ENCODE data around the gene GRB14.

The GRB14 gene

DNA sequence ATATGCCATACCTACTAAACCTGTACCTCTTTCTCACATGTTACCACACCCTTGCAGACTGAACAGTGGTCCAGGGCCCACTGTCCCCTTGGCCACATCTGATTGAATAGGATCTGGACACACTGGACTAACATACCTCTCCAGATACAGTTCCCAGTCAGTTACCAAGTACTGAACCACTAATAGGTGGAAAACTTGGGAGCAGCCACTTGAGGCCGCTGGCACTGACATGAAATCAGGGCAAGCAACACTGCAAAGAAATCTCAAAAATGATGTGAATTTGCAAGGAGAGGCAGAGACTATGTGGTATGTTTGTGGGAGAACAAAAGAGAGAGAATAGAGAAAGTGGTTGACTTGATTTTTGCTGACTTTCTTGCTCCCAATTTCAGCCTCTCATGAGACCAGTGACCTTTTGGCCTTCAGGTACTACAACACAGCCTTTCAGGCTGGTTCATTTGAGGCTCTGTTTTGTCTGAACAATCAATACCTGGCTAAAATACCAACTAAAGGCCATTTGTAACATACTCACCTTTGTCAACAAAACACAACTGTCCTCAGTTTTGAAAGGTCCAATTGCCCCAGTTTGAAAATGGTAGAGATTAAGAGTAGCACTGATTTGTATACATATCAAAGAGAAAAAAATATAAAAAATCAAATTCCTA, 7.8 kb downstream of the GRB14 start:
- no peak for DNase-seq (ENCODE audit: low read depth)

DNA sequence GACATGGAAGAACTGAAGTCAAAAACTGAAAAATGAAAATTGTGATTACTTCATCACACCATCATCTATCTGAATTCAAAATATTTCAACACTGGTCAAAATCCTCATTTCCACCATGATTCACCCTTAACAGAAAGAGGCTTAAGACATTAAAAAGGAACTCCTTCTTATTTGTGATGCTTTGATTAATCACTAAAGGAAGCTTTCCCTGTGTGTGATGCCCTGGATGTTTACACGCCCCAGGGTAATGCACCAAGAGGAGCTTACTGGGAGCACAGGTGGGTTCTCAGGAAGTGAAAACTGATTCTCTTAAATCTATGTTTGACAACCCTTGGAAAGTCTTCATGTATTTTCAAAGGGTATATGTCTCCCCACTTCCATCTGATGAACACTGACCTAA, 11.5 kb downstream of the GRB14 start:
- DNase-seq (ENCODE audit: low read depth), result no peak

DNA sequence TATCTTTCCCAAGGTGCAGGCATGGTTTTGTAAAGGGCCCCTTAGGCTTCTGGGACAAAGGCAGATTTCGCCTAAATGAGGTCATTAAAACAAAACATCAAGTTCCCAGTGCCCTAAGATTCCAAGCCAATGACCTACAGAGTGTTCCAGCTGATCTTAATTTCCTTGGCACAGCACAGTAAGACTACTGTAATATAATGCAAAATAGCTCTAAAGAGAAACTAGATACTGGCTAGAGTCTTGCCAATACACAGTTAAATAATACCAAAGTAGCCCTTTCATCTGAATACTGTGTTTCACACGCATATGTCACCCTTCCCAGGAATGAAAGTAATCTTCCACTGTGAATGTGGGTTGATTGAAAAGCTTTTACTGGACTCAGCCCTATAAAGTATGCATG, 14.7 kb downstream of the GRB14 start:
- DNase-seq (ENCODE audit: low read depth), result no peak

DNA sequence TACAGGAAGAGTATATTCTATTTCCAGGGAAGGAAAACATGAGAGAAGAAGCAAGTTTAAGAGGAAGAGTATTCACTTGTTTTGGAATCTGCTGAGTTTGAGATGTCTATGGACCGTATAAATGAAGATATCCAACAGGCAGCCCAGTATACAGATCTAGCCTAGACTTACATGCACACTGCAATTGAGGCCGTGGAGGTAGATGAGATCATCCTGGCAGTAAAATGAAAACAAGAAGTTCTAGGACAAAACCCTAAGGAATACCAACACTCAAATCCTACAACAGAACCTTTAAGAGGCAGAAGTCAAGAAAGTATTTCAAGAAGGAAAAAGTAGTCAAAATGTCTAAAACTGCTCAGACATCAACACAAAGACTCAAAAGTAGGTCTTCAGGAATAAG, 16.0 kb downstream of the GRB14 start:
- no peak for DNase-seq (ENCODE audit: low read depth)

DNA sequence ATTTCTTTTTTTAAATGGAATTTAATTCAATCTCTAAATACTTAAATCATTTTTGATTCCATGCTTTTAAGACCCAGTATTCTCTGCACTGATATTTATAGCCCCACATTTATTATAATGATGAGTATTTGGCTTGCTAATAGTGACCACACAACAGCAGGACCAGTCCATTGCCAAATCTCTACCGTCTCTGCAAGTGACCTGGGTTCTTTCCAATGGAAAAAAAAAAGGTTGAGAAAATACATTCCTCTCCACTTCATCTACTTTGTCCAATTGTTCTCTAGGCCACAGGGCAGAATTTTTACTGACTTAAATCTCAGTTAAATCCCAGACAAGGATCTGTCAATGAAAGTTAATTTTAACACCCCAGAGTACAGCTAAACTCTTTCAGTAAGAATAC, 20.5 kb downstream of the GRB14 start:
- no peak for DNase-seq (ENCODE audit: low read depth)

DNA sequence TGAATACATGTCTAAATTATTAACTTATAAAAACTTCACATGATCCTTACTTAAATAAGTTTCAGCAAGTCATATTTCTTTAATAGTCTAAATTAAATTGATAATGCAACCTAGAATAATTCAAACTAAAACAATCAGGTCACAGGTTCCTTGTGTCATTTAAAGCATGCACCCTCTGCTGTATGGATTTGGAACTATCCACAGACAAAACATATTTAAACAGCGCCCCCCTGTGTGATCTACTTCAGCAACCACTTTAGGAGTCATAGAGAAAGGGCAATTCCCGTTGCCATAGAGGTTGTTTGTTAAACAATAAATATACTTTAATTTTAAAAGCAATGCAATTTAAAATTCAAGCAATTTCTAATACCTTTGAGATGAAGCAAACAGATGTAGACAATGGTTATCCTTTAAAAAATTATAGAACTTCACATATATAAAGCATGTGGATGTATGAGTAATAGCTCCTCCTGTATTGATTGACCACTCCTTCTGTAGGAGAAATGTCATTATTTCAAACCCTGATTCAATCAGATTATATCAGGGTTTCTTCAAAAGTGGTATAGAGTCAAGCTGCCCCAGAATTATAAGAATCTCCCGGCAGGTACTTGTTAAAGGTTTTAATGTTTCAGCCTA, 21.2 kb downstream of the GRB14 start:
- DNase-seq (ENCODE audit: low read depth), result no peak

DNA sequence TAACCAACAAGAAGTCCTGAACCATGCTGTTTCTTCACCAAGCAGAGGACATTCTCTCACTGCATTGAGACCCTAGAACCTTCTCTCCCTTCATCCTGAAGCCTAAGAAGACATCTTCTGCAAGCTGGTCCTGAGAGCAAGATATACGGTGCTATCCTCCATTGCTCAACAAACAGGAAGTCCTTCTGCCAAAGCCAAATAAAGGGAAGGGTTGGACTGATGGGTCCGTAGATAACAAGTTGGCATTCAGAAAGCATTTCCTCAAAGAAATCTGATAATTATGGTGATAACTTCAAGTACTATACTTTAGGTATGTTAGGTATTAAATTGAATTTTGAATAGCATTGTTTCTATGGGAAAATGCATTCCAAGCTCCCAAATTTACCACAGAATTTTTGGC, 23.3 kb downstream of the GRB14 start:
- DNase-seq (ENCODE audit: low read depth), result no peak

DNA sequence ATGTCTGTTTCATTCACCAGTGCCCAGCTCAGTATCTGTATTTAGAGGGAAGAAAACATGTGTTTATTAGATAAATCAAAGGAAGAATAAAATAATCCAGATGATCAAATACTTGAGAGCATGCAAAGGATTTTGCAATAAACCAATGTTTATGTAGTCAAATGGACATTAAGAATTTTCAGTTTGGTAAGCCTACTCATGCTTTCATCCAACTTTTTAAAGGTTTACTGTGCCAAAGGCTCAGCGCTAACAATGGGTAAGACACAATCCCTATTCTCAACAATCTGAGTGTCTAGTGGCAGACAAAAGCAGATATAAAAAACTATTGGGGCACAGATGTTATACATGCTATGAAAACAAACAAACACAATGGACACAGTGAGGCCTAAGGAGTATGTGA, 26.3 kb downstream of the GRB14 start:
- no peak for DNase-seq (ENCODE audit: low read depth)

DNA sequence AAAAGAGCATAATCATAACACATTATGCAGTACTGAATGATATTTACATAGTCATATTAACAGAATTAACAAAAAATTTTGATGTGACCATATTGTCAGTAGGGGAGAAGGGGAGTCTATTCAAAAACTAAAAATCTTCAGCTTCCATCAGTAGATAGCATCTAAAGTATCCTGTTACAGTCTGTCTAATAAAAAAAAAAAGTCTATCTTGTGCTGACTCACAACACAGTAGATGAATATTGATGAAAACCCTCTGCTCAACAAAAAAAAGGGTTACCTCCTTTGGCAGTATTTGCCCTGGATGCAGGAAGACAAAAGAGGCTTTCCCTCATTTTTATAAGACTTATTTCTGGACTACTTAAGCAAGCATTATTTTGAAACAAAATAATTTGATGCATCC, 27.3 kb downstream of the GRB14 start:
- DNase-seq (ENCODE audit: low read depth), result no peak

DNA sequence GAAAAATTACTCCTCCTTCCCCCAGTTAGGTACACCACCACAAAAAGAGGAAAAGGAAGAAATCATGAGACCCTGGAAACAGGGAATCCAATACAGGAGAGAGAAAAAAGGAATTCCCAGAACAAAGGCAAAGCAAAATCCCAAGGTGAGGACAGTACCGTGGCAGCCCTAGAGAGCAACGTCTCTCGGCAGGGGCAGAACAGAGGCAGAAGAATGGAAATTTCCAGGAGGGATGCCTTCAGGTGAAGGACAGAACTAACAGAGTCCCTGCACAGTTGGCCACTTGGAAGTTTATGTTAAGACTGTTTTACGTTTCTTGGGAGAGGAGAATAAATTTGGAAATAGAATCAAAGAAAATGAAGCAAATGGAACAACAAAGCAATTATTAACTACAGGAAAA, 27.7 kb downstream of the GRB14 start:
- DNase-seq (ENCODE audit: low read depth), result no peak

DNA sequence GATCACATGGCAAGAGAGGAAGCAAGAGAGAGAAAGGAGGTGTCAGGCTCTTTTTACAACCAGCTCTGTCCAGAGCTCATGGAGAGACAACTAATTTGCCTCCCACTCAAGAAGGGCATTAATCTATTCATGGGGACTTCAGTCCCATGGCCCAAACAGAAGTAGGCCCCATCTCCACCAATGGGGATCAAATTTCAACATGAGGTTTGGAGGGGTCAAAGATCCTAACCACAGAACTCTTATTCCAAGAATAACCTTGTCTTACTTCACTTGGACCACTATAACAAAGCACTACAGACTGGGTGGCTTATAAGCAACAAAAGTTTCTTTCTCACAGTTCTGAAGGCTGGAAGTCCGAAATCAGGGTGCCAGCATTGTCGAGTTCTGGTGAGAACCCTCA, 31.8 kb downstream of the GRB14 start:
- no peak for DNase-seq (ENCODE audit: low read depth)

DNA sequence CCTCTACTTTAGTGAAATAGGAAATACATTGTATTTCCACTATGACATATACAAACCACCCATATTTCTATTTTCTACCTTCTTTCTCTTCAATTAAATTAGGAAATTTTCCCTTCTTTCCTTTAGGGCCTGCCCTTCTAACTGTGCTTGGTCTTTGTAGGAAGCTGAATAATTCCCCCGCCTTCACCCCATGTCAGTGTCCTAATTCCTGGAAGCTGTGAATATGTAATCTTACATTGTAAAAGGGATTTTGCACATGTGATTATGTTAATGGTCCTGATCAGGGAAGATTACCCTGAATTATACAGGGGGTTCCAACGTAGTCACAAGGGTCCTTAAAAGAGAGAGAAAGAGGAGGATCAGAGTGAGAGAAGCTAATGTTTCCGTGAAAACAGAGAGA, 40.2 kb downstream of the GRB14 start:
- DNase-seq (ENCODE audit: low read depth), result no peak

DNA sequence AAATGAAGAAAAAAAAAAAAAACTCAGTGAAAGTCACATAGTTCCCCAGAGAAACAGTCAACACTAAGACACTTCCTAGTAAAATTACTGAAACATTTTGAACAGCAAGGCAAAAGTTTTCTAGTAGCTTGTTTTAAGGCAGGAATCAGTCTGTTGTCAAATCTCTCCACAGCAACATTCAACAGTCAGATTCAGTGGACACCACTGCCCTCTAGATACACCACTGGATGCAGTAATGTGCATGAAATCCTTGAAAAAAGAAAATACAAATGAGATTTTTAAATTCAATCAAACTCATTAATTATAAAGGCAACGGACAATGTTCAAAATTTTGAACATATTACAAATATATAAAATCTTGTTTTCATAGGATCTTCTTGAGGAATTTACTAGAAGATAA, 46.4 kb downstream of the GRB14 start:
- no peak for DNase-seq (ENCODE audit: low read depth)

DNA sequence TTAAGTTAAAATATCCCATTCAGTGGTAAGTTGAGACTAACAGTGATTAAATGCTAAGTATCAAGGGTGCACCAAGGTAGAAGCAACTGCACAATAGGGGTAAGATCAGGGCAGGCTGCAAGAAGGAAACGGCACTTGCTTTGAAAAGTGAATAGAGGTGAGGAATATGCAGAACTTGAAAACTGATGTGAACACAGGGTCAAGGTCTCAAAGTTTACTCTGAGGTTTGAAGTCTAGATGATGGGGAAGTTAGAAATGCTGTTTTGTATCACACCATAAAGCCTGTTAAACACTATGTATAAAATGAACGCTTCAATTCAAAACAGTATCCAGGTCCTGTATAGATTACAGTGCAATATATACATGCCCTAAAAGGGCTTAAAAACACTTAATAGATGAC, 50.8 kb downstream of the GRB14 start:
- DNase-seq (ENCODE audit: low read depth), result no peak

DNA sequence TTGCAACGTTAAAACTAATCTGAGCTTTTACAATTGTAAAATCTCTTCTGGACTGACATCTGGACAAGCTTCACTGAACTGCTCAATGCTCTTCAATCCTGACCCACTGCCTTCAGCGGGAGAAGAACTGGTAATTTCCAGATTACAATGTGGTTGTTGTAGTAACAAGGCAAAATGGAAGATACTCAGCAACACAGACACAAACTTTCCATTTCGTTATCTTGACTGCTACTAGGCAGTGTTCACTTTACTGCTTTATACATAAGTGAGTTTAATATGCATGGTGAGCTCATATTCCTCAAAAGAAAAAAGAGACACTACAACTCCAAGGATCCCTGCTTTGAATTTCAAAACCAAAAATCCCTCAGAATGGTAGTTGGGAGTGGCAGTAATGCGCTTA, 51.9 kb downstream of the GRB14 start:
- DNase-seq (ENCODE audit: low read depth), result no peak

DNA sequence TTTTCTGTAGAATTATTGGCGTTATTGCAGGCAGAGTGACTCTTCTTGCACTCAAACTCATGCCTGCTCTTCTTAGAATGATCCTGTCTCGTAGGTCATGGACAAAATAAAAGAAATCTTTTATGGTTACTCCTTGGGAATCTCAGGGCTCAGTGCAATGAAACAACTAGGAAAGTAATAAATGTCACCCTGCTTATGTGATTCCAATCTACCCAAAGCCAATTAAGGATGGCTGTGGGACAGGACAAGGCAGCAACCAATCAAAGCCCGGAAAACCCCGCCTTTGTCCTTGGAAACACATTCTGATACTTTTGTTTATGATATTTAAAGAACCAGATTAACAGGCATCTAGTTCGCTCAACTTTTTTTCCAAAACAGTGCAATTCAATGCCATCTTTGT, 53.0 kb downstream of the GRB14 start:
- DNase-seq (ENCODE audit: low read depth), result no peak

DNA sequence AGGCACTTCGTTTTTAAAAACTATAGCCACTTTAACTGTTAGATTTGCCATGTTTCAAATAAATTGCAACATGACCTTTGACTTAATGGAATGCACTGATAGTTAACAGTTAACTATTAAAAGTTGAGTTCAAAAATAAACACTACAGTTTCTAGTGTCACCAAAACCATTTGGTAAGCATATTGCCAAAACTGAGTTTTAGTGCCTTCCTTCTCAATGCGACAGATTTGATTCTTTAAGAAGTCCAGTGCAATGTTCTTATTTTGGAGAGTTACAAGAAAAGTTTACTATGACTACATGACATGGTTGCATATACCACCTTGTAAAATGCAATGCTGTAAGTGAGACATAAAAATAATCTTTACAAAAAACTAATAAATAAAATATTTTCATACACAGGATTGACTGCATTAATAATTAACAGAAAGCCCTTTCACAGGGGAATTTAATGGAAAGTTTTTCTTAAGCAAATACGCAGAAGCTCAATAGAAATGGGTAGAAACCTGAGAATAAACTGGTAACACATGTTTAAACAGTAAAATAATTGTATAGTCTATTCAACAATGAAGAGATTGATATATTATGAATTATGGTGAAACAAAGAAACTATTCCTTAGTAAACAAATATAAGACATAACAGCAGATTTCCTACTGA, 53.8 kb downstream of the GRB14 start:
- DNase-seq (ENCODE audit: low read depth), result no peak

DNA sequence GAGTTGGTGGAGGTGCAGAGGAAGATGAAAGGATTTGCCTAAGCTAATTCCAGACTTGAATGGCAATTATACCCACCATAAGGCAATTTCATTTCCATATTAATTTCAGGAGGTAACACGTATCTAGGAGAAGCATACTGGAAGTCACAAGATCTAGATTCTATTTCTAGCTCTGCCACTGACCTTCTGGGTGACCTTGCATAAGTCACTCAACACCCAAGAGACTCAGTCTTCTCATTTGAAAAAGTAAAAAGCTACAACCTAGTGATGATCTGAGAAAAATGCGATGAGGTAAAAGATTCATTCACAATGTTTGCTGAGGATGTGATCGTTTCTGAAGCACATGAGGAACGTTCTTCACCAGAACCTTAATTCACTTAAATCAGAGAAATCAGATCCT, 55.9 kb downstream of the GRB14 start:
- no peak for DNase-seq (ENCODE audit: low read depth)

DNA sequence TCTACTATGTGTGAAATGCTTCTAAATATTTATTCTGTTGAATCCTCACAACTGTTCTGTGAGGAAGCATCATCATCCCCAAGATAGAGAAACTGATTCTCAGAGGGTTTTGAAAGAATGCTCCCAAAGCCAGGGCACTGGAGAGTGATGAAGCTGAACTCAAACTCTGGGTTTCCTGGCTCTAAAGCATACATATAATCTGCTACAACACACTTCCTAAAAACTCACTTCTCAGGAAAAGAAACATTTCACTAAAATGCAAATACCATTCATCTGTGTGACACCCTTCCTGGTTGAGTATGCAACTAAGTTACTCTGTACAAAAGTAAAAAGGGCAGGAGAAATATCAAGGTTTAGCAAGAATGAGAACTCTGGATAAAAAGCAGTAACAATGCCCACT, 58.6 kb downstream of the GRB14 start:
- DNase-seq (ENCODE audit: low read depth), result no peak

DNA sequence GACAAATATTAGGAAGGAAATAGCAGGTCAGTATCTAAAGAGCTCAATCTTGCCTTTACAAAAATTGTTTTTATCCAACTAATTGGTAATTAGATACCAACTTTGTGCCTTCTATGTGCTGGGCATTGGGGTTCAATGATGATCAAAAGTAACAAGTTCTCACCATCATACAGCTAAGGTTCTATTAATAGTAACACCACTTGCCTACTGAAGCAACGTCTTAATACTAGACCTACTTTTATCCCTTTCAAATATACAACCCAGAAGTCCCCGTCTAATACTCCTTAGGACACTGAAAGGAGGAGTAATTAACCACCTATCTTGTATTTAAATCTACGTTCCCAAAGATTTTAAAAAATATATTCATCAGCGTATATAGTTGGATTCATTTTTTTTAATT, 59.3 kb downstream of the GRB14 start:
- DNase-seq (ENCODE audit: low read depth), result no peak

DNA sequence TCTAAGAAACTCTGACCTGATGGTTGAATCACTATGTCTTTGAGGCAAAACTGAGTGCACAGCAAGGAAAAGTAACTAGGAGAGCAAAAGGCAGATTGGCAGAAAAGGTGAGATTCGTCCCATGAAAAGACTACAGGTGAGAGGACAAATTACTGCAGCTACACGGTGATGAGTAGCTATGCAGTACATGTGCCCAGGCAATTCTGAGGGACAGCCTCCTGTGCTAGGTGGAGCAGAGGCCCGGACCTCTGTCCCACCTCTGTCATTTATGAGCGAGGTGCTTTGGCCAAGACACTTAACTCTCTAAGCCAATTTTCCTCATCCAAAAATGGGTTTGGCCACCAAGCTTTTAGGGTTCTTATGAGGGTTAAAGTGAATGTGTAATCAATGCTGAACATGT, 59.9 kb downstream of the GRB14 start:
- DNase-seq (ENCODE audit: low read depth), result no peak

DNA sequence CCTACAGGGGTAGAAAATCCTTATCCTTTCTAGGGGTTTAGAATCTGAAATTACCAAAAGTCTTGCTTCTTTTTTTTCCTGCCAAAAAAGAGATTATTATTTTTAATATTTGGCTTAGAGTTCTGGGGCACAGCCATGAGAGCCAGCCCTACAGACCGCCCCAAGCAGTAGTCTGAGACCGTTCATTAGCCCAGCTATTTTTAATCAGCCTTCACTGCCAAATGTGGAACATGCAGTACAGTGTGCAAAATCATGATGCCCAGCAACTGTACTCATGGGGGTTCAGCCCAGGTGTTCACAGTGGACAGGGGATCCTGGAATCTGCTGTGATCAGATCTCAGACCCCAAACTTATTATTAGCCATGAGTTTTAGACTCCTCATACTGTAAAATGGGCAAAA, 60.4 kb downstream of the GRB14 start:
- no peak for DNase-seq (ENCODE audit: low read depth)

DNA sequence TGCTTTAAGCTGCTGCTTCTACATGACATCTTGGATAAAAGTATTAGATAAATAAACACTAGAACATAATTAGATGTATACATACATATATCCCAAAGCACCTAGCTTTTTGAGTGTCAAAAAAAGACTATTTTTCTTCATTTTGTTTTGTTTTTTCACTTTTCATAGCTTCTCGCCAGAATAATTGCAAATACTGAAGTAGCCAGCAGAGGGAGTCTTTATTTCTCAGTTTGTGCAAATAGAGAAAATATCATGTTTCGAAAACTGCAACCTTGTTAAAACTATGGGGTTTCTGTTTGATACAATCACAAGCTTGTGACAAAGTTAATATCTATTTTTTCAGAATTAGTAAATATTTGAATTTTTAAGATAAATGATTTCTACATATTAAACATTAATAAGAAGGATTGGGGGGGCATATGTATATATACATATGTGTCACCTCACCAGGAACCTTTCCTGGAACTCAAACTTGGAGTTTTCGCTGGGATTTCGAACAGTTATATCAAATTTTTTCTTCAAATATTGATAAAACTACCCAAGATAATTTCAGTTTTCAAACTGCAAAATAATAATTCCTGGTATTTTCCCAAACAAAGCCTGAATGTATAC, 61.0 kb downstream of the GRB14 start:
- DNase-seq (ENCODE audit: low read depth), result no peak
